Liver (tissue), 9 donors: ENCODE measurements around the gene RASSF1. TPM values are rescaled to one million over a fixed set of nuclear protein-coding genes. Genes with fewer than 3 reads are reported as not detected.

ENCODE experiments used
- DNase-seq: peaks from one replicate; pipeline ENCODE4 v3.0.0-alpha.2; 2017; ENCODE audit warnings: low spot score
- H3K27ac ChIP-seq, 2 donors: one replicate each; pipeline ENCODE4 v1.7.0; 2013; ENCODE audit warnings: inconsistent platforms in 2 of 2, low read length in 2 of 2, control low read depth in 1 of 2, low read depth in 1 of 2, mild to moderate bottlenecking in 1 of 2
- H3K27me3 ChIP-seq, 4 donors: one replicate each; pipeline versions ENCODE4 v1.6.1 to v1.7.0; 2013; ENCODE audit warnings: low read length in 3 of 4, inconsistent platforms in 1 of 4, mild to moderate bottlenecking in 1 of 4, moderate library complexity in 1 of 4; ENCODE audit not compliant: control insufficient read depth in 4 of 4, insufficient read depth in 4 of 4
- H3K36me3 ChIP-seq, 4 donors: one replicate each; pipeline versions ENCODE4 v1.6.1 to v1.7.0; 2013; ENCODE audit warnings: low read length in 3 of 4, mild to moderate bottlenecking in 3 of 4, low read depth in 1 of 4, moderate library complexity in 1 of 4; ENCODE audit not compliant: control insufficient read depth in 4 of 4, insufficient read depth in 3 of 4
- H3K4me1 ChIP-seq, 4 donors: one replicate each; pipeline versions ENCODE4 v1.6.1 to v1.7.0; 2013; ENCODE audit warnings: low read length in 3 of 4, mild to moderate bottlenecking in 3 of 4, moderate library complexity in 1 of 4; ENCODE audit not compliant: control insufficient read depth in 4 of 4, insufficient read depth in 4 of 4
- H3K4me3 ChIP-seq, 3 donors: one replicate each; pipeline versions ENCODE4 v1.6.1 to v1.7.0; 2013; ENCODE audit warnings: low read length in 3 of 3, control low read depth in 1 of 3, low read depth in 1 of 3, mild to moderate bottlenecking in 1 of 3
- H3K9ac ChIP-seq, 2 donors: one replicate each; pipeline ENCODE4 v1.7.0; 2013; ENCODE audit warnings: low read length in 2 of 2, mild to moderate bottlenecking in 2 of 2, moderate library complexity in 2 of 2, control low read depth in 1 of 2, low read depth in 1 of 2
- H3K9me3 ChIP-seq, 4 donors: one replicate each; pipeline versions ENCODE4 v1.6.1 to v1.7.0; 2013; ENCODE audit warnings: low read length in 3 of 4; ENCODE audit not compliant: control insufficient read depth in 4 of 4
- EGR1 ChIP-seq, 2 donors: IDR thresholded peaks; 2 replicates each; pipeline ENCODE4 v1.6.1; 2016 to 2018; ENCODE audit warnings: antibody characterized with exemption in 2 of 2, low read depth in 2 of 2
- FOXA1 ChIP-seq: IDR thresholded peaks from 2 replicates; pipeline ENCODE4 v1.6.1; 2016; ENCODE audit warnings: antibody characterized with exemption
- FOXA2 ChIP-seq: IDR thresholded peaks from 2 replicates; pipeline ENCODE4 v1.6.1; 2016; ENCODE audit warnings: antibody characterized with exemption
- GABPA ChIP-seq, 2 donors: IDR thresholded peaks in 1 of 2; conservative IDR thresholded peaks in 1 of 2; 2 replicates each; pipeline ENCODE4 v1.6.1; 2016; ENCODE audit warnings: antibody characterized with exemption in 2 of 2, mild to moderate bottlenecking in 1 of 2, moderate library complexity in 1 of 2
- HNF4A ChIP-seq, 2 donors: conservative IDR thresholded peaks; 2 replicates each; pipeline ENCODE4 v1.6.1; 2016; ENCODE audit warnings: antibody characterized with exemption in 2 of 2, mild to moderate bottlenecking in 2 of 2
- HNF4G ChIP-seq: IDR thresholded peaks from 2 replicates; pipeline ENCODE4 v1.6.1; 2016; ENCODE audit warnings: antibody characterized with exemption
- JUND ChIP-seq, 2 donors: IDR thresholded peaks; 2 replicates each; pipeline ENCODE4 v1.6.1; 2016; ENCODE audit warnings: antibody characterized with exemption in 2 of 2
- MAX ChIP-seq: IDR thresholded peaks from 2 replicates; pipeline ENCODE4 v1.6.1; 2016; ENCODE audit warnings: antibody characterized with exemption
- NR2F2 ChIP-seq: IDR thresholded peaks from 2 replicates; pipeline ENCODE4 v1.6.1; 2016; ENCODE audit warnings: antibody characterized with exemption
- RAD21 ChIP-seq, 2 donors: IDR thresholded peaks; 2 replicates each; pipeline ENCODE4 v1.6.1; 2016; ENCODE audit warnings: antibody characterized with exemption in 2 of 2, mild to moderate bottlenecking in 2 of 2
- RXRA ChIP-seq, 2 donors: IDR thresholded peaks; 2 replicates each; pipeline ENCODE4 v1.6.1; 2017 to 2018; ENCODE audit warnings: antibody characterized with exemption in 2 of 2, mild to moderate bottlenecking in 1 of 2
- SP1 ChIP-seq: IDR thresholded peaks from 2 replicates; pipeline ENCODE4 v1.6.1; 2018; ENCODE audit warnings: antibody characterized with exemption, mild to moderate bottlenecking
- TAF1 ChIP-seq: conservative IDR thresholded peaks from 2 replicates; pipeline ENCODE4 v1.6.1; 2016; ENCODE audit warnings: antibody characterized with exemption, mild to moderate bottlenecking
- YY1 ChIP-seq: IDR thresholded peaks from 2 replicates; pipeline ENCODE4 v1.6.1; 2016; ENCODE audit warnings: antibody characterized with exemption, mild to moderate bottlenecking
- WGBS: extraction: QIAGEN DNeasy Blood & Tissue Kit; methylation state at CpG from one replicate; pipeline ENCODE4 v1.1.7; 2013; 5-methylcytosine and 5-hydroxymethylcytosine counted together
- polyA plus RNA-seq, 2 donors: library from polyadenylated mRNA; stranded (reverse) in 1 of 2; unstranded in 1 of 2; fragments of 200-250 nt in 1 of 2; fragments of >200 nt in 1 of 2; fragmentation: Nextera tagmentation in 1 of 2; extraction: Ambion mirVana in 1 of 2; gene quantifications; one replicate each; pipeline versions ENCODE4 v1.2.1 to v1.2.3, GENCODE V29; 2013 to 2015
- total RNA-seq, 2 donors: library from RNA; depleted of rRNA; stranded (reverse); fragments of >200 nt; gene quantifications; one replicate each; pipeline ENCODE4 v1.2.3, GENCODE V29; 2014
- TF ChIP-seq, protein P1 (sequence below): IDR thresholded peaks from 2 replicates; pipeline ENCODE4 v1.6.1; 2016; ENCODE audit warnings: antibody characterized with exemption, mild to moderate bottlenecking
- TF ChIP-seq, protein P2 (sequence below): fragments of 150-350 bp; IDR thresholded peaks from 2 replicates; pipeline ENCODE4 v1.5.1; 2017; ENCODE audit warnings: improper control_type of control experiment, low read depth, low read length; ENCODE audit not compliant: missing input control
- TF ChIP-seq, protein P3 (sequence below): IDR thresholded peaks from 2 replicates; pipeline ENCODE4 v1.6.1; 2016; ENCODE audit warnings: antibody characterized with exemption
- donor health status: healthy.
- donor health status: healthy.
- donor health status: healthy.
- donor health status: healthy.
- donor health status: healthy.

Gene RASSF1
- total and polyA plus RNA-seq, 4 donors: 6.5 to 13.2 (median 11.2) TPM

DNA sequence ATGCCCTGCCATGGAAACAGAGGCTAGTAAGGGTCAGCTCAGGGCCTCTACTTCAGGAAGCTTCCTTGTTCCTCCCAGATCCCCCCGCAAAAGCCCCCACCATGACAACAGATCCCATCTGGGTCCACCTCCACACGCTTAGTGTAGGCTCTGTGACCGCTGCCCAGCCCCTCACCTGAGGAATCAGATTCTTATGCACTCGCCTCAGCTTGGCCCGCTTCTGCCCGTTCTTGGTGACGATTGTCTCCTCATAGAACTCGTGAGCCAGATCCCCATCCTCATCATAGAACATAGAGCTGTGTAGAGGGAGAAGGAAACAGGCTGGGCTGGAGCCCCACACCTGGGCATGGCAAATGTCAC, 14.5 kb downstream of the RASSF1 start:
- no peak overlapping the region for H3K4me3 ChIP-seq
- DNase-seq: no peak
- peaks cover 2 to 23% (median 11%) of the 10 kb centered on the region in 4 donors for H3K36me3 ChIP-seq
- no peak overlapping the region for H3K27ac ChIP-seq
- peaks cover 6 to 63% (median 44%) of the 10 kb centered on the region in 4 donors for H3K4me1 ChIP-seq
- H3K9me3 ChIP-seq: no peaks in the 10 kb centered on the region
- H3K27me3 ChIP-seq: no peaks in the 10 kb centered on the region
- TF ChIP-seq RAD21 (IDR thresholded peaks at IDR 0.05) (no peak), JUND (IDR thresholded peaks at IDR 0.05) (no peak), FOXA2 (no peak), GABPA (IDR thresholded peaks at IDR 0.05 in 1 of 2, conservative IDR thresholded peaks at IDR 0.05 in 1 of 2) (no peak), RXRA (IDR thresholded peaks at IDR 0.05) (no peak), YY1 (no peak), SP1 (no peak), NR2F2 (no peak), MAX (no peak), FOXA1 (no peak), HNF4G (no peak), TAF1 (no peak), HNF4A (conservative IDR thresholded peaks at IDR 0.05) (no peak), EGR1 (IDR thresholded peaks at IDR 0.05; ENCODE audit: low read depth in 2 of 2) (no peak)
- TF ChIP-seq, protein P1, sequence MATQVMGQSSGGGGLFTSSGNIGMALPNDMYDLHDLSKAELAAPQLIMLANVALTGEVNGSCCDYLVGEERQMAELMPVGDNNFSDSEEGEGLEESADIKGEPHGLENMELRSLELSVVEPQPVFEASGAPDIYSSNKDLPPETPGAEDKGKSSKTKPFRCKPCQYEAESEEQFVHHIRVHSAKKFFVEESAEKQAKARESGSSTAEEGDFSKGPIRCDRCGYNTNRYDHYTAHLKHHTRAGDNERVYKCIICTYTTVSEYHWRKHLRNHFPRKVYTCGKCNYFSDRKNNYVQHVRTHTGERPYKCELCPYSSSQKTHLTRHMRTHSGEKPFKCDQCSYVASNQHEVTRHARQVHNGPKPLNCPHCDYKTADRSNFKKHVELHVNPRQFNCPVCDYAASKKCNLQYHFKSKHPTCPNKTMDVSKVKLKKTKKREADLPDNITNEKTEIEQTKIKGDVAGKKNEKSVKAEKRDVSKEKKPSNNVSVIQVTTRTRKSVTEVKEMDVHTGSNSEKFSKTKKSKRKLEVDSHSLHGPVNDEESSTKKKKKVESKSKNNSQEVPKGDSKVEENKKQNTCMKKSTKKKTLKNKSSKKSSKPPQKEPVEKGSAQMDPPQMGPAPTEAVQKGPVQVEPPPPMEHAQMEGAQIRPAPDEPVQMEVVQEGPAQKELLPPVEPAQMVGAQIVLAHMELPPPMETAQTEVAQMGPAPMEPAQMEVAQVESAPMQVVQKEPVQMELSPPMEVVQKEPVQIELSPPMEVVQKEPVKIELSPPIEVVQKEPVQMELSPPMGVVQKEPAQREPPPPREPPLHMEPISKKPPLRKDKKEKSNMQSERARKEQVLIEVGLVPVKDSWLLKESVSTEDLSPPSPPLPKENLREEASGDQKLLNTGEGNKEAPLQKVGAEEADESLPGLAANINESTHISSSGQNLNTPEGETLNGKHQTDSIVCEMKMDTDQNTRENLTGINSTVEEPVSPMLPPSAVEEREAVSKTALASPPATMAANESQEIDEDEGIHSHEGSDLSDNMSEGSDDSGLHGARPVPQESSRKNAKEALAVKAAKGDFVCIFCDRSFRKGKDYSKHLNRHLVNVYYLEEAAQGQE: no peak
- TF ChIP-seq, protein P2, sequence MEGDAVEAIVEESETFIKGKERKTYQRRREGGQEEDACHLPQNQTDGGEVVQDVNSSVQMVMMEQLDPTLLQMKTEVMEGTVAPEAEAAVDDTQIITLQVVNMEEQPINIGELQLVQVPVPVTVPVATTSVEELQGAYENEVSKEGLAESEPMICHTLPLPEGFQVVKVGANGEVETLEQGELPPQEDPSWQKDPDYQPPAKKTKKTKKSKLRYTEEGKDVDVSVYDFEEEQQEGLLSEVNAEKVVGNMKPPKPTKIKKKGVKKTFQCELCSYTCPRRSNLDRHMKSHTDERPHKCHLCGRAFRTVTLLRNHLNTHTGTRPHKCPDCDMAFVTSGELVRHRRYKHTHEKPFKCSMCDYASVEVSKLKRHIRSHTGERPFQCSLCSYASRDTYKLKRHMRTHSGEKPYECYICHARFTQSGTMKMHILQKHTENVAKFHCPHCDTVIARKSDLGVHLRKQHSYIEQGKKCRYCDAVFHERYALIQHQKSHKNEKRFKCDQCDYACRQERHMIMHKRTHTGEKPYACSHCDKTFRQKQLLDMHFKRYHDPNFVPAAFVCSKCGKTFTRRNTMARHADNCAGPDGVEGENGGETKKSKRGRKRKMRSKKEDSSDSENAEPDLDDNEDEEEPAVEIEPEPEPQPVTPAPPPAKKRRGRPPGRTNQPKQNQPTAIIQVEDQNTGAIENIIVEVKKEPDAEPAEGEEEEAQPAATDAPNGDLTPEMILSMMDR: no peak
- TF ChIP-seq, protein P3, sequence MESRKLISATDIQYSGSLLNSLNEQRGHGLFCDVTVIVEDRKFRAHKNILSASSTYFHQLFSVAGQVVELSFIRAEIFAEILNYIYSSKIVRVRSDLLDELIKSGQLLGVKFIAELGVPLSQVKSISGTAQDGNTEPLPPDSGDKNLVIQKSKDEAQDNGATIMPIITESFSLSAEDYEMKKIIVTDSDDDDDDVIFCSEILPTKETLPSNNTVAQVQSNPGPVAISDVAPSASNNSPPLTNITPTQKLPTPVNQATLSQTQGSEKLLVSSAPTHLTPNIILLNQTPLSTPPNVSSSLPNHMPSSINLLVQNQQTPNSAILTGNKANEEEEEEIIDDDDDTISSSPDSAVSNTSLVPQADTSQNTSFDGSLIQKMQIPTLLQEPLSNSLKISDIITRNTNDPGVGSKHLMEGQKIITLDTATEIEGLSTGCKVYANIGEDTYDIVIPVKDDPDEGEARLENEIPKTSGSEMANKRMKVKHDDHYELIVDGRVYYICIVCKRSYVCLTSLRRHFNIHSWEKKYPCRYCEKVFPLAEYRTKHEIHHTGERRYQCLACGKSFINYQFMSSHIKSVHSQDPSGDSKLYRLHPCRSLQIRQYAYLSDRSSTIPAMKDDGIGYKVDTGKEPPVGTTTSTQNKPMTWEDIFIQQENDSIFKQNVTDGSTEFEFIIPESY: no peak
- no peak overlapping the region for H3K9ac ChIP-seq
- WGBS: 93% methylated on average over 8 of the region's 8 CpGs
